Esophagus muscularis mucosa (tissue), 4 donors: ENCODE measurements around the gene ZNF827.

Experiments
- EP300 ChIP-seq: sonication (generic); formaldehyde crosslinking; IDR thresholded peaks from one replicate; pipeline ENCODE4 v1.6.1; 2017; ENCODE audit warnings: antibody characterized with exemption
- POLR2A ChIP-seq: fragments of 450-650 bp; IDR thresholded peaks from one replicate; pipeline ENCODE4 v1.6.1; 2017; ENCODE audit warnings: antibody characterized with exemption, moderate library complexity, mild to moderate bottlenecking, low read depth
- POLR2AphosphoS5 ChIP-seq, 2 donors: sonication (generic); formaldehyde crosslinking; IDR thresholded peaks; one replicate each; pipeline ENCODE4 v1.6.1; 2017; ENCODE audit warnings: antibody characterized with exemption in 2 of 2
- TF ChIP-seq, protein P1 (sequence below), 3 experiments: fragments of 200-600 bp in 2 of 3; fragments of 450-650 bp in 1 of 3; sonication (generic) in 2 of 3; IDR thresholded peaks; one replicate each; pipeline ENCODE4 v1.5.1; 2017 to 2019; ENCODE audit warnings: antibody characterized with exemption in 3 of 3, mild to moderate bottlenecking in 2 of 3, moderate library complexity in 1 of 3

DNA sequence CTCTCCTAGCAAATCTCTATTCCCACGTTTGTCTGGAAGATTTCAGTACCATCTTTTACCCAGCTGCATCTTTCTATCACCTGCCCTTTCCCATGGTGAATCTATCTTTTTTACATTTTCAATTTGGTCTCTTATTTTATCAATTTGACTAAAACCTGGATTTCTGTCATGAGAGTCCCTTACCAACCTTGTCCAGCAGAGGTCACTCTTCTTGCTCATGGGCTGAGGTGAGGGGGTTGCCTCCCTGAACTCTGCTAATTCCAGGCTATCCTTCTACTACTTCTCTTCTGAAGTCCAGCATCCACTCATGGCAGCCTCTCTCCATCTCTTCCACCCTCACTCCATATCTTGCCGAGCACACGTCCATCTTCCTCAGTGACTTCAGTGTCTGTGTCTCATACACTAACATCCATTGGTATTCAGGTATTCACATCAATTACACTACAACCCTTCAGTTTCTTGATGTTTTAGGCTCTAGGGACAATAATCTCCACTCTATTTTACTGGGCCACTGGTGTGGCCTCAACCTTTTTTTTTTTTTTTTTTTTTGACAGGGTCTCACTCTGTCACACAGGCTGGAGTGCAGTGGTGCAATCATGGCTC, 17.8 kb upstream of the ZNF827 start:
- TF ChIP-seq, protein P1, sequence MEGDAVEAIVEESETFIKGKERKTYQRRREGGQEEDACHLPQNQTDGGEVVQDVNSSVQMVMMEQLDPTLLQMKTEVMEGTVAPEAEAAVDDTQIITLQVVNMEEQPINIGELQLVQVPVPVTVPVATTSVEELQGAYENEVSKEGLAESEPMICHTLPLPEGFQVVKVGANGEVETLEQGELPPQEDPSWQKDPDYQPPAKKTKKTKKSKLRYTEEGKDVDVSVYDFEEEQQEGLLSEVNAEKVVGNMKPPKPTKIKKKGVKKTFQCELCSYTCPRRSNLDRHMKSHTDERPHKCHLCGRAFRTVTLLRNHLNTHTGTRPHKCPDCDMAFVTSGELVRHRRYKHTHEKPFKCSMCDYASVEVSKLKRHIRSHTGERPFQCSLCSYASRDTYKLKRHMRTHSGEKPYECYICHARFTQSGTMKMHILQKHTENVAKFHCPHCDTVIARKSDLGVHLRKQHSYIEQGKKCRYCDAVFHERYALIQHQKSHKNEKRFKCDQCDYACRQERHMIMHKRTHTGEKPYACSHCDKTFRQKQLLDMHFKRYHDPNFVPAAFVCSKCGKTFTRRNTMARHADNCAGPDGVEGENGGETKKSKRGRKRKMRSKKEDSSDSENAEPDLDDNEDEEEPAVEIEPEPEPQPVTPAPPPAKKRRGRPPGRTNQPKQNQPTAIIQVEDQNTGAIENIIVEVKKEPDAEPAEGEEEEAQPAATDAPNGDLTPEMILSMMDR (IDR thresholded peaks at IDR 0.05): peak; percentile 45 to 76 (median 55)
- TF ChIP-seq POLR2A (no peak), POLR2AphosphoS5 (IDR thresholded peaks at IDR 0.05) (no peak), EP300 (no peak)
